Measurements from ENCODE around the gene SCIN.

GRCh38 chr7:12588259-12588904, 17.9 kb downstream of the SCIN start:
- no peak for TF ChIP-seq CTCF (IDR thresholded peaks at IDR 0.05)
- TF ChIP-seq POLR2AphosphoS5 (IDR thresholded peaks at IDR 0.05), result no peak
- TF ChIP-seq POLR2A (IDR thresholded peaks at IDR 0.05), result no peak
